CD4-positive, alpha-beta T cell treated with Interleukin-1 beta for 1 hour (primary cell): ENCODE measurements around the gene SIK1.
"Not testable (repeated sequence)": the region's sequence is repeated elsewhere in the genome, so short reads cannot be mapped to it uniquely, and the experiment has no call there.

Source experiments
- DNase-seq, 2 donors: peaks; one replicate each; pipeline ENCODE4 v3.0.0-alpha.2; 2020 to 2022

SIK1 gene

DNA sequence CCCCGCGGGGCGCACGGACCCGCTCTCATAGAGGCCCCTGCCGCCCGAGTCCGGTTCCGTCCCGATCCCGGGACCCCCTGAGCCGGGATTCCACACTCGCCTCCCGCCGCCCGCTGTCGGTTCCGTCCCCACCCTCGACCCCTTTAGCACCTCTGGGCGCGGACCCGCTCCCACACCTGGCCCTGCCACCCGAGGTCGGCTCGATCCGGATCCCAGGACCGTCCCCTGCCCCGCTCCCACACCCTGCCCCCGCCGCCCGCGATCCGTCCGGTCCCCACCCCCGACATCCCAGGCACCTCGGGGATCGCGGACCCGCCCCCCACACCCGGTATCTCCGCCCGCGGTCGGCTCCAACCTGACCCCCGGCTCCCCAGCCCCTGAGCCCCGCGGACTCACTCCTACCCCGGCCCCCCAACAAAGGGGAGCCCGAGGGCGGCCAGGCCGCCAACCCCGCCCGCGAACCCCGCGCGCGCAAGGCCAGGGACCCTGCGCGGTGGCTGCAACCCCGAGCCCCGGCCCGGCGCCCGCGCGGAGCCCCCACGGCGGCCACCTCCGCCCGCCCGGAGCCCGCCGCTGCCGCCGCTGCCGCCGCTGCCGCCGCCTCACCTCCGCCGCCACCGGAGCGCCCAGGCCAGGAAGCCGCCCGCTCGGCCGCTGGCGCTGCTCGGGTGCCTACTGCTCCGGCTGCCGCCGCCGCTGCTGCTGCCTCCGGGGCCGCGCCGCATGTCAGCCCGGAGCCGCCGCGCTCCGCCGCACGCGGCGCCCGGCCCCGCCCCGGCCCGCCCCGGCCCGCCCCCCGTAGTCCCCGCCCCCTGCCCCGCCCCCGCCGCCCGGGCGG, at the start of gene SIK1:
Gene SIK1, minus strand, starts transcription at position 728 of the 838 bp plus-strand sequence. CDS start 953 bp downstream, outside the sequence.
- DNase-seq, result not testable (repeated sequence)

DNA sequence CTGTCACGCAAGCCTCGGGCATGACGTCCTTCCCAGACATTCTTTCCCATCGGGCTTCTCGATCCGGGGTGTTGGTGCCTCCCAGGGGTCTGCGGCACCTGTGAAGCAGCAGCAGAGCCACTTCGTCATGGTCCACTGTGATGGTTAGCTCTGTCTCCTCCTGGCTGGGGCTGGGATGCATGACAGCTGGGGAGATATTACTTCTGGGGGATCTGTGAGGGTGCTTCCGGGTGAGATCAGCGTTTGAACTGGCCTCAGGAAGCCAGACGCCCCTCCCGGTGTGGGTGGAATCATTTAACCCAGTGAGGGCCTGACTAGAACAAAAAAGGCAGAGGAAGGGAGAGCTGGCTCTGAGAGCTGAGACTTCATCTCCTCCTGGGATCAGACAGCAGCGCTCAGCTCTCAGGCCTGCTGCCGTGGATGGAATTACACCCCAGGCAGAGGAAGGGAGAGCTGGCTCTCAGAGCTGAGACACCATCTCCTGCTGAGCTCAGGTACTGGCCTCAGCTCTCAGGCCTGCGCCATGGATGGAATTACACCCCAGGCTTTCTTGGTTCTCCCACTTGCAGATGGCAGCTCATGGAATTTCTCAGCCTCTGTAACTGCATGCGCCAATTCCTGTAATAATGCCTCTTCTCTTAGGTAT, 44.8 kb upstream of the SIK1 start:
- not testable (repeated sequence) for DNase-seq

DNA sequence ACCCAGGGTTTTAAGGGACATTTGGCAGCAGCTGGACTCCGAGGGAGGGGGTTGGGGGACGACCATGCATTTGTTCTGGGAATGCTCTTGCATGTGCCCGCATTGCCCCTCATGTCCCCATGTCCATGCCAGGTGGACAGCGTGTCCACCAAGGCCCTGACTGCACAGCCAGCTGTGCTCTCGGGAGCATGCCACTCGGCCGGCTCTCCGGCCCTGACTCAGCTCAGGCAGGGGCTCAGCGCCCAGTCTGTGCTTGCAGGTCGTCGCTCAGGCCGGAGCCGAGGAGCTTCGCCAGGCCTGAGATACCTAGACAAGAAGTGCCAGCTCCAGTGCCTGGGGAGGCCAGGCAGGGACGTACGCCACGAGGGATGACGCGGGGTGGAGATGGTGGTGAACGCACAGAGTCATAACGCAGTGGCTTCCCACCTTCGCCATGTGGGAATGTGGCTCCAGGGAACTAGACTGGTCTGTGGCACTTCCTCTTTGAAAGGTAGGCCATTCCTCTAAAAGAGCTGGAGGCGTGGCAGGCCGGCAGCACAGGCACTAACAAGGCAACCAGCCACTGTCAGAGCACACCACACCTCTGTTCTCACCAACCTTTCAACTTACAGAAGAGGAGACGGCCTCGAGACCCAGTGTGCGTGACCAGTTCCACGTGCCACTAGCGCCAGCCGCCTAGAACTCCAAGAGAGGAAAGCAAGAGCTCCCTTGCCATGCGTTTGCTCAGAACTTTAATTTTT, 43.0 kb upstream of the SIK1 start:
- not testable (repeated sequence) for DNase-seq

DNA sequence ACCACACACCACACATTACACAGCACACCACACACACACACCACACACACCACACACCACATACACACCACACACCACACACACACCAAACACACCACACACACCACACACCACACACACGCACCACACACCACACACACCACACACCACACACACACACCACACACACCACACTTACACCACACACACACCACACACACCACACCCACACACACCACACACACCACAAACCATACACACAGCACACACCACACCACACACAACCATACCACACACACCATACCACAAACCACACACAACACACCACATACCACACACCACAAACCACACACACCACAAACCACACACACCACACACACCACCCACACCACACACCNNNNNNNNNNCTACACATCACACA, 40.9 kb upstream of the SIK1 start:
- DNase-seq, result peak in 1 of 2 donors; percentile 4

DNA sequence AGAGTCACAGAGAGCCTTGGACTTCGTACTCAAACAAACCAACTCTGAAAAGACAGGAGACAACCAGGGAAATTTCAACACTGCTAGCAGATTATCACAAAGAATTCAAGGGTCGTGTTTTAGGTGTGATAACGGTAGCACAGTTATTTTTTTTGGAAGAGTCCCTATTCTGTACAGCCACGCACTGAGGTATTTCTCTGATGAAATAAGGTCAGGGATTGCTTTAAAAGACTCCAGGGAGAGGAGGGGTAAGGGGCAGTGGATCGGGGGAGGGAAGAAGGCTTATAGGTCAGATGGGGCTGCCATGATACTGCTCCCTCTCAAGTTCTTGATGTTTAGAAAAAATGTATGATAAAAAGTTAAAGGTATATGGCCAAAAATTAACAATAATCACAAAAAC, 38.2 kb upstream of the SIK1 start:
- not testable (repeated sequence) for DNase-seq

DNA sequence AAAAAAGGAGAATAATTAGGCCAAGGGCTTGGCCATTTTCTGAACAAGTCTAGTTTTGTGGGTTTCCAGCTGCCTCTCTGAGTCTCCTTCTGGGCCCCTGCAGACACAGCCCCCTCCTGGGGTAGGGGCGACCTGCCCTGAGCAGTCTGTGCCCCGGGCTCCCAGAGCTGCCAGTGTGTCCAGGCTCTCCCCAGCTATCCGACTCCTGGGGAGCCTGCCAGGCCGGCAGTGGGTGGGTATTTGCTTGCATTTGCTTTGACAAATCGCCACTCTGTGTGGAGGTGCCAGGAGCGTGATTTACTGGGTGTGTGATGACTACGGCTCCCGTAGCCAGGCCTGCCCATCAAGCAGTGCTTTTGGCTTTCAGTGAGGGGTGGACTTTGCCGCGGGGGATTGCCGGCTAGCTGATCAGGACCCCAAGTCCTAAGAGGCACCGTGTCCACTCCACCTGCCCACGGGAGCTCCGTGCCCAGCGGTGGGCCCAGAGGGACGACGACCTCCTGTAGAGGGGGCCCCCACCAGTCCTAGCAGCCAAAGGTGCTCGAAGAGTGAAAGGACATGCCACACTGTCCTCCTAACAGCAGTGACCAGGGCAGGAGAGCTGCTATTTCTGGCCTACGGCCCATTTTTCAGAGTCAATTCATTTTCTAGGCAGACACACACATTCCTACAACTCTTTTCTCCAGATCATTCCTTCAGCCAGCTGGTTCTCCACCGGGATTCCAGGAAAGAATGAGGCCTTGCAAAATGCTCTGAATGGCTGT, 36.7 kb upstream of the SIK1 start:
- DNase-seq, result not testable (repeated sequence)

DNA sequence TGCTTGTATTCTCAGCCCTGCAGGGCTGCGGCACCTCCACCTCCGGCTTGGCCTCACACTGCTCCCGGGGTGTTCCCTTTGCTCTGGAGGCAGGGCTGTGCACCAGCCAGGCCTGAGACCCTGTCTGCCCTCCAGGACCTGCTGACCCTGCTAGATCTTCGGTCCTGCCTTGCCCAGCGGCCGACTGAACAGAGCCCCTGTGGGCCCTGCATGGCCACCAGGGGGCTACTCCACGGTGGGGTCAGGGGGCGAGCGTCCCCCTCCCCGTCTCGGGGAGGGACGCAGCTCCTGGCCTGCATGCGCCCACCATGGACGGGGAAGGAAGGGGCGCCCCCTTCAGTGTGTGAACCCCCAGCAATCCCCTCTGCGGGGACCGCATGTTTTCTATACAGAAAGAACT, 36.0 kb upstream of the SIK1 start:
- not testable (repeated sequence) for DNase-seq

DNA sequence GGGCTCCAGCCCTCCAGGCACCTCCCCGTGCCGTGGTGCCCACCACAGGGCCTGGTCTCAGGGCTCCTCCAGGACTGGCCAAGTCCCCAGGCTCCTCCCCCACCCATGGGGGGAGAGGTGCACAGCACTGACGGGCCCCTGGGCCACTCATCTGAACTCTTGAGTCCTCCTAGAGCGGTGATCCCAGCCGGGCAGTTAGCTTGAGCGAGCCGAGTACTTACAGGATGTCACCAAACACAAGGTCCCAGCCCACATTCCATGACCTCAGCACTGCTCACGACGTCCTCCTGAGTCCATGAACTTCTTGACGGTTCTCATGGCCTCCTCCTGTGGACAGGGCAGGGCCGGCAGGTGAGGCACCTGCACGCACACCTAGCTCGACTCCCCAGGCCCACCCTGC, 33.5 kb upstream of the SIK1 start:
- not testable (repeated sequence) for DNase-seq

DNA sequence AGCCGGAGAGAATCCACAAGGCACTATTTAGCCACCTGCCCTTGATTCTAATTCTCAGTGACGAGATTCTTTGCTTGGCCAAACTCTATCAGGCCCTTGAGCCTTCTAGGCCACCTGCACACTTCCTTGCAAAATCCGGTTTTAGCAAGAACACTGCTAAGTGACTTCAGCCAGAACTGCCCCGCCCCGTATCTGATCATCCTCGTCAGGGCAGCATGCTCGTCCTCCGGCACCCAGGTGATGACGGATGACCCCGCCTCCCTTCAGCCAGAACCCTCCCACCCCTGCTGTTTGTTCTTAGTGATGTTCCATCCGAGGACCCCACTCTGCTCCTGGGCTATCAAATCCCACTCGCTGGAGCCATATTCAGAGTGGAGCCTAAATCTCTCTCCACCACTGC, 32.1 kb upstream of the SIK1 start:
- DNase-seq, result not testable (repeated sequence)

DNA sequence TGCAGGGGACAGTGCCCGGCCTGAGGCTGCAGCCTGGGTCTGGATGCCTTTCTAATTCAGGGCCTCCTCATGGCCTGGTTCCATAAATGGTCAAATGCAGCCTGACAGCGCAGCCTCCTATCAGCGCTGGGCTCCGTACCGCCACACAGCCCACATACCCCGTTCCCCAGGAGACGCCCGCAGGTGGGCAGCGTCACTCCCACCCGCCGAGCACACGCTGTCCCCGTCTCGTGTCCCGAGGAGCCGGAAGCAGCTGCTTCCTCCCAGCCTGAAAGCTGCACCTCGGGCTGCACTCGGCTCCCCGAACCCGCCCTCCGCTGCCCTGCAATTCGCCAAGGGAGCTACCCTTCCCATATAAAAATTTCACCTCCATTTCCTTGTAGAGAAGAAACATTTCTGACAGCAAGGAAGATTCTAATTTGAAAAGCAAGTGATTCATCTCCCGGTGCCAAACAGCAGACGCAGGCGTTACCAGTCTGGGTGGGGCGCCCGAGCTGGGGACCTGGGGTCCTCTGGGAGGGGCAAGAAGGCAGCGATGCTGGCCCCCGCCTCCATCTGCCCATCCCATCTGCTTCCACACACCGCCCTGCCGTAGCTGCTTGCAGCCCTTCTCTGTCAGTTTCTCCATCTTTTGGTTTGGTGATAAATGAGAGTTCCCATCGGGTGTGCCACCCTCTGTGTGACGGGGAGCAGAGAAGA, 29.8 kb upstream of the SIK1 start:
- not testable (repeated sequence) for DNase-seq

DNA sequence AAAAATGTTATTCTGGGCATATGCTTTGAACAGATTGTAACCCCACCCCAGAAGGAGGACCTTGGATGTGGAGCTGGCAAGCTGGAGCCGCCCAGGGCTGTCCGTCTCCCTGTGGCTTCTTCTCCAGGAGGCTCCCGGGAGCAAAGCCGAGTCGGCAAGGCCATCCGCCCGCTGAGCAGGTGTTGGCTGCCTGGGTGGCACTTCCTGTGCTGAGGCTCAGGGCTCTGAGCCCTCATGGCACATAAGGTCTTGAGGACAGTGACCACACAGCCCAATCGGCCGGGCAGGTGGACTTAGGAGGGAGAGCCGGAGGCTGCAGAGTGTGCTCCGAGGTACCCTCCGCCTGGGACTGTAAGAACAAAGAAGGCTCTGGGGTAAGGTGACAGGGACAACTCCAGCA, 28.8 kb upstream of the SIK1 start:
- DNase-seq, result not testable (repeated sequence)

DNA sequence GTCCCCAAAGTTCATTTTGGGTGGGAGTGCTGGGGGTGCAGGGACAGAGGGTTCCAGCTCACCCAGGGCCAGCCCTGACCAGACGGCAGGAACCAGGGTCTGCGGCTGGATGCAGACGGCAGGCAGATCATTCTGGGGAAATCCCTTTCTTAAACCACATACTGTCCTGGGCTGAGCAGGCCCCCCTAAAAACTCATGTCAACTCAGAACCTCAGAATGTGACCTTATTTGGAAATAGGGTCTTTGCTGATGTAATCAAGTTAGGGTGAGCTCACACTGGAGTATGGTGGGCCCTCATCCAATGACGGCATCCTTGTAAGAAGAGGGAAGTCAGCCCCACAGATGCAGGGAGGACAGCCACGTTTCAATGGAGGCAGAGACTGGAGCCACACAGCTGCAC, 27.2 kb upstream of the SIK1 start:
- DNase-seq, result not testable (repeated sequence)

DNA sequence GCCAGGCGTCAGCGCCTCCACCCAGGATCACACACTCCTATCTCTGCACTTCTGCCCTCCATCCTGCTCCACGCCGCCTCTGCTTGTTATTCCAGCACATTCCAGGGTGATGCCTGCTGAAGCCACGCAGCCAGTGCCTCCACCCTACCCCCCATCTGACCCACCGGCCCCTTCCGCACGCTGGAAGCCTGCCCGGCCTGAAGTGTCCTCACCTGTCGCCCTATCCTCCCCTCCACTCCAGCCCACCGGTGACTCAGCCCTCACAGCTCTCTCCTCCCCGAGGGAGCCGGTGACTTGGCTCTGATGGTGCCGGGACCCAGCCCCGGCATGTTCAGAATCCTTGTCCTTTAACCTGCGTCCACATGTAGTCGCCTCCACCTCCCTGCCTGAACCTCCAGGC, 24.9 kb upstream of the SIK1 start:
- DNase-seq, result not testable (repeated sequence)

DNA sequence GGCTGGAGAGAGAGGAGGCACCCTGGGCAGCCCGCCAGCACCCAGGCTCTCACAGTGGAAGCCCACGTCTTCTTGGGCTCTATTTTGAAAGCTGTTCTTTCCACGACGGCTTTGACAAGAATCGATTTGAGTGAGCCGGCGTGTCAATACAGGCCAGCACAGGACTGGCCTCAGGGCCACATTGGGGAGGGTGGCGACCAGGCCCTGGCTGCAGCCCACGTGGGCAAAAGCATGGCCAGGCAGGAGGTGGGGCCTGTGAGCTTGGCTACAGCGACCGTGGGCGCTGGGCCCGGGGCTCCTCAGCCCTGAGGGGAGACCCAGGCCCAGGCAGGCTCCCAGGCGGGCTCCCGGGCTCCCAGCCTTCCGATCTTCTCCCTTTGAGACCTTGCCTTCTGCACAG, 23.4 kb upstream of the SIK1 start:
- not testable (repeated sequence) for DNase-seq

DNA sequence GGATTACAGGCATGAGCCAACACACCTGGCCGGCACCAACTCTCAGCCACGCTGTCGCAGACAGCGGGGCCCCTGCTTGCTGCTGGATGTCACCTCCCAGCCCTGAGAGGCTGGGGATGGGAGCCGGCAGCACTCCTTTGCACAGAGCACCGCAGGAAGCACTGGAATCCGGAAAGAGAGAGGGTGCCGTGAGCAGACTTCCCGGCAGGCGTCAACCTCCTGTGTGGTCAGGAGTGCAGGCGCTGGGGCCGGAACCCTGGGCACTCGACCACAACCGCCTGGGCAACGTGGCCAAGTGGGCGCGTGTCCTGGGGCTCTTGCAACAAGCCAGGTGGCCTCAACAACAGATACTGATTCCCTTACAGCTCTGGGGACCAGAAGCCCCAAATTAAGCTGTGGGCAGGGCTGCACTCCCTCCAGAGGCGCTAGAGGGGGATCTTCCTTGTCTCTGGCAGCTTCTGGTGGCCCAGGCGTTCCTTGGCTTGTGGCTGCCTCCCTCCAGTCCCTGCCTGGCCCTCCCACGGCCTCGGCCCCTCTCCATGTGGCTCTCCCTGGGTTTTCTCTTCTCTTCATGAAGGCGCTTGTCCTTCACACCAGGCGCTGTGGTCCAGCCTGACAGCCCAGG, 20.5 kb upstream of the SIK1 start:
- DNase-seq, result not testable (repeated sequence)

DNA sequence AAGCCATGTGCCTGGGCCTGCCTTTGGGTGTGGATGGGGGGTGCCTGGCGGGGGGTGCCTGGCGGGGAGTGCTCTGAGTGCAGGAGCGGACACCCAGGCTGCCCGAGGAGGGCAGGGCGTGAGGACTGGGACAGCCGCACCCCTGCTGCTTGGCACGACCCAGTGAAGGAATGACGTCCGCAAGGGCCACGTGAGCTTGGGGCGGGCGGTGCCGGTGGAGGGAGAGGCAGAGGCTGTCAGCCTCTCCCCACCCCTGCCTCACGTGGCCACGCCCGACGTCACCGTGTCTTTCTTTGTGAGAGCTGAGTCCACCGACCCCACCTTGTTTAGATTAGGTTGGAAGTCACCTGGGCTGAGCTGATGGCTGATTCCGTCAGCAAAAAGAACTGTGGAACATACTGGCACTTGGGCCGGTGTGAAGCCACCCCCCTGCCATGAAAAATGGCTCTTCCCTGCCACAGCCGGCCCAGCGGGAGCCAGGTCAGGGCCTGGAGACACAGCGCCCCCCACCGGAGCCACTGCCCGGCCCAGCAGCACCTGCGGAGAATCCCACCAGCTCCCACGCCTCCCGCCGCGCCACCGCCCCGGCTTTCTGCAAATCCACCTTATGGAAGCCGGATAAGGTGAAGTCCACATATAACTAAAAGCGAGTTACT, 19.5 kb upstream of the SIK1 start:
- not testable (repeated sequence) for DNase-seq

DNA sequence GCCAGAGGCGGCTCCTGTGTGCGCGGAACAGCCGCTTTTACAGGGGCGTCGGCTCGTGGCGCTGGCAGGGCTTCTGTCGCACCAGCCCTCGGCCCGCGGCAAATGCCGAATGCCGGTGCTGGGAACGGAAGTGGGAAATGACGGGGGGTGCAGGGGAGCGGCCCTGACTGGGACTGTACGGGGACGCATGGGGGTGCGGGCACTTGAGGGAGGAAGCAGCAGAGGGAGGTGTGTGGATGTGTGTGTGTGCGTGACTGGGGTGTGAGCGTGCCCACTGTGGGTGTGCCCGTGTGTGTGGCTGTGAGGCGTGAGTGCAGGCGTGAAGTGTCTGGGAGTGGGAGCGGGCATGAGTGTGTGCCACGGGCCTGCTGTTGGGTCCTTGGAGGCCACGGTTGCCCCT, 17.6 kb upstream of the SIK1 start:
- DNase-seq, result not testable (repeated sequence)

DNA sequence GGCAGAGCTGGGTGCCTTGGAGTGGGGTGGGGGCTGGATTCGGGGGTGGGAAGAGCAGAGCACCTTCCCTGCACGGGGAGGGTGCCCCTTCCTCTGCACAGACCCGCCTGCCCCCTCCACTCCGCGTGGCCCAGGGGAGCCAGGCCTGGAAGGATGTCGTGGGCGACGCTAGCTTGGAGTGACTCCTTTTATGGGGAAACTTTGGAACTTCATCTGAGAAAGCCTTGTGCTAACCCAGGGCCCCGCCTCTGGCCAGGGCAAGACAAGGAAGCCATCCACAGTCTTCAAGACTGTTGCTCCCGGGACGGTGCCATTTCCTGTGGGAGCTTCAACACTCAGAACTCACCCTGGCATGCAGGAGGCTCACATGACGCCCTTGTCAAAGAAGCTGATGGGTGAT, 15.6 kb upstream of the SIK1 start:
- not testable (repeated sequence) for DNase-seq

DNA sequence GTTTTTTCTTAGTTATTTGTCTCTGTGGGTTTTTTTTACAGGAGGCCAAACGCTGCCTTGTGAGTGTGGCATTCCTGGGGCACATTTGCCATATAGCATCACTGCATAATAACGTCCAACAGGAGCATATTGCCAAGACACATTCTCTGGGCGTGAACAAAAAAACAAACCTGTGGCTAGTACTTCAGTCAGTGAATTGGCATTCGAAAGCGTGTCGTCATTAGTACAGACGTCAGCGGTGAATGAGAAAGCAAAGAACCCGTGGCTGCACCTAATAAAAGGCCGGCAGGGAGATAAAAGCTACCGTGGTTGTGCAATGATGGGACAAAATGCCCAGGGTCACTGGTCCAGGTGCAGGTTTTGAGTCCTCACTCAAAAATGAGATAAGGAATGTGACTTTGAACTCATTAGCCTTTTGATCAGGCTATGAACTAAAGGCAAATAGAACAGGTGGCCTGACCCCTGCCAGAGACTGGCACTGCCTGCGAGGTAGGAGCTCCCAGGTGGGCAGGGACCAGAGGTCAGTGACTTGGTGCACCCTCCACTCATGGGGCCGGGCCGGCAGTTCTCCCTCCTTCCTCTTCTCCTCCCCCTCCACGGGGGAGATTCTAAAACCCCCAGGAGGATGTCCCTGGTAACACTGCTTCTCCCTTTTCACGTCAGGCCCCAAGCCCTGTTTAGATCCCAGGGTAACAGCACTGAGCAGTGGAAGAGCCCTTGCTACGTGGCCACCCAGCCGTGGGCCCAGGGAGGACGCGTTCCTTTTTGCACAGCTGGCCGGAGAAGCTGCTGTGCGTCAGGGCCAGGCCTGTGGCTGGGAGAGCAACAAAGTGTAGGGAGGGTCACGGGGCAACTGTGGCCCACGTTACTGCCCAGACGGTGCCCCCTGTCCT, 14.2 kb upstream of the SIK1 start:
- DNase-seq, result not testable (repeated sequence)
